ENCODE measurements around the gene PLEKHA5.

DNA sequence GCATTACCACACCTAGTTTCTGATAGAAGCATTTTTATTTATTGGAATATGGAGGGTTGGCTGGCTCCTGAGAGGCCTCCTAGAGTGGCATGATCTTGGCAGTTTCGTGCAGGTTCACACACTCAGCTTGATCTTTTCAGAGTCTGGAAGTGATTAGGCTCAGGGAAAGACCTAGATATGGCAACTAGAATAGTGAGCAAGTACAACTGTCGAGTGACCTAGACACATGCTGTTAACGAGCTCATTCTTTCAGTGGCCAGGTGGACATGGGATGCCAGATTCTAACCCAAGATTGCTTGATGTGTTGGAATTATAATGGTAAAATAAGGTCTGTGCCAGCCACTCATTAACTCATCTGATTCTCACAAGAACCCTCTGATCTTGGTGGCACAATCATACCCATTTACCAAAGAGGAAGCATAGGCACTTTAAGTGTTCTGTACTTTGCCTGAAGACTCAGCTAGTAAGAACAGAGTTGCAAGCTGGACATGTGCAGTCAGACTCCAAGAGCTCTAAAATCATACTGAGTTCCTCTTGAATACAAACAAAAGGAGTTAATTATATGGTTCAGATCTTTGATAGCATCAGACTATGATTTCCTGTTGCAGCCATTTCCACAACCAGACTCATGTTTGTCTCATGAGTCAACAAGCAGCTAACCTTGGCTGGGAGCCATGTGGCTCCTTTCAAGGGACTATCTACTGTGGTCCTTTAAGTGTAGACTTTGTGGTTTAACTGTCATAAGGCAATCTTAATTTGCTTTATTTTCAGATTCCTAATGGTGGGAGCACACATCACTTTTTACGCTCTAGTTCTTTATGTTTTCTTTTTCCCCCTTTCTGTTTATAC is 144.2 kb downstream of the PLEKHA5 start:
- TF ChIP-seq, protein P1, sequence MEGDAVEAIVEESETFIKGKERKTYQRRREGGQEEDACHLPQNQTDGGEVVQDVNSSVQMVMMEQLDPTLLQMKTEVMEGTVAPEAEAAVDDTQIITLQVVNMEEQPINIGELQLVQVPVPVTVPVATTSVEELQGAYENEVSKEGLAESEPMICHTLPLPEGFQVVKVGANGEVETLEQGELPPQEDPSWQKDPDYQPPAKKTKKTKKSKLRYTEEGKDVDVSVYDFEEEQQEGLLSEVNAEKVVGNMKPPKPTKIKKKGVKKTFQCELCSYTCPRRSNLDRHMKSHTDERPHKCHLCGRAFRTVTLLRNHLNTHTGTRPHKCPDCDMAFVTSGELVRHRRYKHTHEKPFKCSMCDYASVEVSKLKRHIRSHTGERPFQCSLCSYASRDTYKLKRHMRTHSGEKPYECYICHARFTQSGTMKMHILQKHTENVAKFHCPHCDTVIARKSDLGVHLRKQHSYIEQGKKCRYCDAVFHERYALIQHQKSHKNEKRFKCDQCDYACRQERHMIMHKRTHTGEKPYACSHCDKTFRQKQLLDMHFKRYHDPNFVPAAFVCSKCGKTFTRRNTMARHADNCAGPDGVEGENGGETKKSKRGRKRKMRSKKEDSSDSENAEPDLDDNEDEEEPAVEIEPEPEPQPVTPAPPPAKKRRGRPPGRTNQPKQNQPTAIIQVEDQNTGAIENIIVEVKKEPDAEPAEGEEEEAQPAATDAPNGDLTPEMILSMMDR (IDR thresholded peaks at IDR 0.05): no peak
- TF ChIP-seq POLR2A (IDR thresholded peaks at IDR 0.05): no peak
- no peak for TF ChIP-seq EP300 (IDR thresholded peaks at IDR 0.05)
- no peak for TF ChIP-seq POLR2AphosphoS5 (IDR thresholded peaks at IDR 0.05)
